D341Med (cell line): ENCODE results near the gene IL4.

ENCODE experiments used
- DNase-seq: peaks from one replicate; pipeline ENCODE4 v3.0.0; 2012; ENCODE audit warnings: low spot score

IL4 gene

GRCh38 chr5:132658381-132659302 is 15.1 kb upstream of the IL4 start:
- DNase-seq: no peak

- DNase-seq: no peak
Measured at GRCh38 chr5:132659598-132660493, 13.9 kb upstream of the IL4 start.

GRCh38 chr5:132661231-132662003 is 12.4 kb upstream of the IL4 start:
- DNase-seq: no peak

GRCh38 chr5:132662004-132662401 is 11.8 kb upstream of the IL4 start:
- no peak for DNase-seq

GRCh38 chr5:132662925-132663770 is 10.6 kb upstream of the IL4 start:
- no peak for DNase-seq

- DNase-seq: no peak
Measured at GRCh38 chr5:132663771-132664695, 9.8 kb upstream of the IL4 start.

GRCh38 chr5:132664696-132665209 is 9.0 kb upstream of the IL4 start:
- DNase-seq: no peak

- DNase-seq: no peak
Measured at GRCh38 chr5:132665574-132666080, 8.2 kb upstream of the IL4 start.

- no peak for DNase-seq
Measured at GRCh38 chr5:132666310-132667123, 7.3 kb upstream of the IL4 start.

GRCh38 chr5:132667309-132667708 is 6.5 kb upstream of the IL4 start:
- no peak for DNase-seq

GRCh38 chr5:132667761-132668705 is 5.8 kb upstream of the IL4 start:
- no peak for DNase-seq

- no peak for DNase-seq
Measured at GRCh38 chr5:132668706-132669454, 4.9 kb upstream of the IL4 start.

GRCh38 chr5:132669455-132669820 is 4.4 kb upstream of the IL4 start:
- DNase-seq: no peak

- DNase-seq: no peak
Measured at GRCh38 chr5:132669966-132670882, 3.6 kb upstream of the IL4 start.

- no peak for DNase-seq
Measured at GRCh38 chr5:132671000-132671399, 2.8 kb upstream of the IL4 start.

- DNase-seq: no peak
Measured at GRCh38 chr5:132673488-132673887, 301 bp upstream of the IL4 start.
